Panc1 (cell line): ENCODE measurements around the gene SHISAL1.

Experiments
- CTCF ChIP-seq: fragments of 450-650 bp; IDR thresholded peaks from 2 replicates; pipeline ENCODE4 v1.5.1; 2017; ENCODE audit warnings: mild to moderate bottlenecking
- POLR2AphosphoS5 ChIP-seq: IDR thresholded peaks from 2 replicates; pipeline ENCODE4 v1.6.1; 2012; ENCODE audit warnings: mild to moderate bottlenecking, low read depth, low read length, moderate library complexity

- TF ChIP-seq POLR2AphosphoS5 (no peak), CTCF (no peak)
Observed at GRCh38 chr22:44355716-44356070, 42.9 kb upstream of the SHISAL1 start.
